Stimulated activated CD8-positive, alpha-beta memory T cell treated with anti-CD3 and anti-CD28 coated beads, Interleukin-2, amount 100 ng/mL, for 48 hours (primary cell): ENCODE results near the gene GAREM2.

Source experiments
- DNase-seq, 2 donors: peaks; one replicate each; pipeline ENCODE4 v3.0.0-alpha.2; 2020; ENCODE audit warnings: low read depth in 2 of 2

The GAREM2 gene

GRCh38 chr2:26187537-26188104 is 14.7 kb downstream of the GAREM2 start:
- DNase-seq: no peak

GRCh38 chr2:26189123-26189522 is 16.2 kb downstream of the GAREM2 start:
- DNase-seq: no peak

- DNase-seq: no peak
These were observed 16.9 kb downstream of the GAREM2 start for GRCh38 chr2:26189751-26190150.

GRCh38 chr2:26190369-26190768 is 17.5 kb downstream of the GAREM2 start:
- no peak for DNase-seq

GRCh38 chr2:26191316-26192159 is 18.6 kb downstream of the GAREM2 start:
- no peak for DNase-seq

GRCh38 chr2:26193578-26194231 is 20.8 kb downstream of the GAREM2 start:
- DNase-seq: no peak

GRCh38 chr2:26195040-26195984 is 22.4 kb downstream of the GAREM2 start:
- no peak for DNase-seq

- DNase-seq: no peak
These were observed 24.0 kb downstream of the GAREM2 start for GRCh38 chr2:26196683-26197418.

- no peak for DNase-seq
These were observed 24.6 kb downstream of the GAREM2 start for GRCh38 chr2:26197516-26197915.

- no peak for DNase-seq
These were observed 30.1 kb downstream of the GAREM2 start for GRCh38 chr2:26202981-26203490.

- no peak for DNase-seq
These were observed 31.0 kb downstream of the GAREM2 start for GRCh38 chr2:26203906-26204305.

- DNase-seq: no peak
These were observed 39.1 kb downstream of the GAREM2 start for GRCh38 chr2:26212011-26212410.

- DNase-seq: no peak
These were observed 41.9 kb downstream of the GAREM2 start for GRCh38 chr2:26214759-26215158.

- DNase-seq: no peak
These were observed 42.9 kb downstream of the GAREM2 start for GRCh38 chr2:26215833-26216232.

GRCh38 chr2:26216587-26216986 is 43.7 kb downstream of the GAREM2 start:
- no peak for DNase-seq

GRCh38 chr2:26217720-26218119 is 44.8 kb downstream of the GAREM2 start:
- no peak for DNase-seq

- no peak for DNase-seq
These were observed 50.1 kb downstream of the GAREM2 start for GRCh38 chr2:26223018-26223417.

GRCh38 chr2:26224095-26224494 is 51.2 kb downstream of the GAREM2 start:
- DNase-seq: no peak

- DNase-seq: no peak
These were observed 56.7 kb downstream of the GAREM2 start for GRCh38 chr2:26229595-26229994.

- DNase-seq: no peak
These were observed 57.9 kb downstream of the GAREM2 start for GRCh38 chr2:26230806-26231205.

GRCh38 chr2:26235089-26235488 is 62.2 kb downstream of the GAREM2 start:
- DNase-seq: no peak
